HepG2 (cell line): ENCODE data around the gene ARHGEF4. TPM values are rescaled to one million over a fixed set of nuclear protein-coding genes. Genes with fewer than 3 reads are reported as not detected.

Experiments
- ARNT2 ChIP-seq: sonication (generic); formaldehyde crosslinking; IDR thresholded peaks from 2 replicates; pipeline ENCODE4 v1.8.0; 2022; ENCODE audit warnings: mild to moderate bottlenecking, low read depth, missing genetic modification reagents, moderate library complexity
- ASH2L ChIP-seq: fragments of 300-600, 200-600 bp; sonication (generic); IDR thresholded peaks from 2 replicates; pipeline ENCODE4 v1.7.0; 2017; ENCODE audit warnings: low read depth, mild to moderate bottlenecking, moderate library complexity, mixed read lengths, low read length; ENCODE audit not compliant: insufficient read length
- IKZF4 ChIP-seq: sonication (generic); formaldehyde crosslinking; IDR thresholded peaks from 2 replicates; pipeline ENCODE4 v1.5.1; 2020; ENCODE audit warnings: borderline replicate concordance, mild to moderate bottlenecking, low read depth, missing genetic modification reagents; ENCODE audit errors: not compliant biosample characterization
- KDM6A ChIP-seq: IDR thresholded peaks from 2 replicates; pipeline ENCODE4 v1.6.1; 2016; ENCODE audit warnings: low read depth
- NR2F1 ChIP-seq, 2 experiments: fragments of 450-650 bp in 1 of 2; formaldehyde crosslinking in 1 of 2; IDR thresholded peaks; 2 replicates each; pipeline versions ENCODE4 v1.5.0 to v1.6.1; 2016 to 2020; ENCODE audit warnings: mild to moderate bottlenecking in 1 of 2, missing compliant biosample characterization in 1 of 2, missing genetic modification reagents in 1 of 2, moderate library complexity in 1 of 2
- PAF1 ChIP-seq: IDR thresholded peaks from 2 replicates; pipeline ENCODE4 v1.6.1; 2016; ENCODE audit warnings: missing genetic modification reagents, missing compliant biosample characterization
- RBM39 ChIP-seq: fragments of 200-400 bp; formaldehyde crosslinking; IDR thresholded peaks from one replicate; pipeline ENCODE4 v1.6.1; 2018; ENCODE audit warnings: antibody characterized with exemption, mild to moderate bottlenecking, low read depth, low read length; ENCODE audit not compliant: poor library complexity, severe bottlenecking
- SPEN ChIP-seq: sonication (generic); formaldehyde crosslinking; IDR thresholded peaks from 2 replicates; pipeline ENCODE4 v1.5.1; 2020; ENCODE audit warnings: low read depth, mild to moderate bottlenecking, missing genetic modification reagents
- SRY ChIP-seq: sonication (generic); formaldehyde crosslinking; IDR thresholded peaks from 2 replicates; pipeline ENCODE4 v1.8.0; 2022; ENCODE audit warnings: mild to moderate bottlenecking, missing genetic modification reagents
- TOPORS ChIP-seq: sonication (generic); formaldehyde crosslinking; IDR thresholded peaks from 2 replicates; pipeline ENCODE4 v1.8.0; 2023; ENCODE audit warnings: mild to moderate bottlenecking, missing genetic modification reagents
- ZFP82 ChIP-seq: sonication (generic); formaldehyde crosslinking; IDR thresholded peaks from 2 replicates; pipeline ENCODE4 v1.5.1; 2020; ENCODE audit warnings: mild to moderate bottlenecking, missing genetic modification reagents, borderline replicate concordance
- ZNF430 ChIP-seq: sonication (generic); formaldehyde crosslinking; IDR thresholded peaks from 2 replicates; pipeline ENCODE4 v1.9.0; 2021; ENCODE audit warnings: mild to moderate bottlenecking, missing genetic modification reagents
- ZNF552 ChIP-seq: sonication (generic); formaldehyde crosslinking; IDR thresholded peaks from 2 replicates; pipeline ENCODE4 v1.9.0; 2022; ENCODE audit warnings: missing genetic modification reagents, mild to moderate bottlenecking, borderline replicate concordance
- ZNF878 ChIP-seq: sonication (generic); formaldehyde crosslinking; IDR thresholded peaks from 2 replicates; pipeline ENCODE4 v1.8.1; 2023; ENCODE audit warnings: mild to moderate bottlenecking, missing genetic modification reagents, moderate library complexity
- ZSCAN22 ChIP-seq: sonication (generic); formaldehyde crosslinking; IDR thresholded peaks from 2 replicates; pipeline ENCODE4 v1.4.0; 2020; ENCODE audit warnings: mild to moderate bottlenecking, missing genetic modification reagents
- polyA plus RNA-seq, 8 experiments: library from polyadenylated mRNA; depleted of rRNA in 3 of 8; stranded (reverse) in 7 of 8; unstranded in 1 of 8; fragments of >200 nt; fragmentation: Illumina TruSeq in 4 of 8; extraction: Trizol in 4 of 8; gene quantifications; 2 replicates each; pipeline versions ENCODE4 v1.2.1 to v1.2.3, GENCODE V29; 2011 to 2016; ENCODE audit warnings: low read depth in 4 of 8, missing spikeins in 1 of 8, mixed read lengths in 1 of 8; ENCODE audit not compliant: insufficient read depth in 1 of 8
- total RNA-seq, 5 experiments: library from RNA; depleted of rRNA; stranded (reverse); fragments of >200 nt; fragmentation: Illumina TruSeq; extraction: Trizol; gene quantifications; 2 replicates each; pipeline ENCODE4 v1.2.3, GENCODE V29; 2016; ENCODE audit warnings: low read depth in 1 of 5
- TF ChIP-seq, protein P1 (sequence below): sonication (generic); formaldehyde crosslinking; IDR thresholded peaks from 2 replicates; pipeline ENCODE4 v1.4.0; 2020; ENCODE audit warnings: mild to moderate bottlenecking, missing genetic modification reagents, borderline replicate concordance
- TF ChIP-seq, protein P2 (sequence below): sonication (generic); formaldehyde crosslinking; IDR thresholded peaks from 2 replicates; pipeline ENCODE4 v1.4.0; 2020; ENCODE audit warnings: missing genetic modification reagents, mild to moderate bottlenecking, borderline replicate concordance
- TF ChIP-seq, protein P3 (sequence below): sonication (generic); formaldehyde crosslinking; IDR thresholded peaks from 2 replicates; pipeline ENCODE4 v1.8.1; 2022; ENCODE audit warnings: mild to moderate bottlenecking, missing genetic modification reagents
- TF ChIP-seq, protein P4 (sequence below): sonication (generic); formaldehyde crosslinking; IDR thresholded peaks from 2 replicates; pipeline ENCODE4 v1.5.1; 2020; ENCODE audit warnings: missing genetic modification reagents, mild to moderate bottlenecking, borderline replicate concordance

Gene ARHGEF4
- total and polyA plus RNA-seq, 2 of the 13 experiments (the other 11 are each of a cell fraction or from before 2014, with no cell fraction given): 0.11 to 0.13 TPM

DNA sequence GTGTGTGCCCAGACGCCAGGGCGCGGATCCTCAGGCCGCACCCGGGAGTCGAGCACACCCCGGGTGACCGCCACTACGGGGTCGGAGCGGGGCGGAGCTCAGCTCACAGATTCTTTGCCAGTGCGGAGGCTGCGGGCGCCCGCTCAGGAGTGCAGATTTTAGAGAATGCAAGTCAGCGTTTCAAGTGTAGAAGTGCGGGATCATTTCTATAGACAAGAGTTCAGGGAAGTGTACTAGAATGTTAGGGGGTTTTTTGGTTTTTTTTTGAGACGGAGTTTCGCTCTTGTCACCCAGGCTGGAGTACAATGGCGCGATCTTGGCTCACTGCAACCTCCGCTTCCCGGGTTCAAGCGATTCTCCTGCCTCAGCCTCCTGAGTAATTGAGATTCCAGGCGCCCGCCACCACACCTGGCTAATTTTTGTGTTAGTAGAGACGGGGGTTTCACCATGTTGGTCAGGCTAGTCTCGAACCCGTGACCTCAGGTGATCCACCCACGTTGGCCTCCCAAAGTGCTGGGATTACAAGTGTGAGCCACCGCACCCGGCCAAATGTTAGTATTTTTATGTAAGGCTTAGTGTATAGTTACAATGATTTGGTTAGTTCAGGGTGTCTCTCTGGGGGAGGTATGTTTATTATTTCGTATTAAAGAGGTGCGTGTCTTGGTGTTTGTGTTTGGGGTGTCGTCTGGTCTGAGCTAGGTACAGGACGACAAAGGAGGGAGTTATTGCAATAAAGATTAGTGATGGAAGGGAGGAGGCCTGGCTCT, 257.2 kb downstream of the ARHGEF4 start (continued):
- TF ChIP-seq SPEN (no peak), SRY (CRISPR knock-in tag) (no peak), ZNF552 (CRISPR knock-in tag) (no peak), ZFP82 (0 out of 2 replicates have a peak, but pooled peaks have one; percentile 6), TOPORS (CRISPR knock-in tag) (no peak), ARNT2 (CRISPR knock-in tag) (no peak), ZNF430 (no peak), ZNF878 (CRISPR knock-in tag) (0 out of 2 replicates have a peak, but pooled peaks have one; percentile 31), RBM39 (no peak), KDM6A (CRISPR knock-in tag) (no peak), PAF1 (no peak), IKZF4 (CRISPR knock-in tag) (no peak), NR2F1 (CRISPR knock-in tag; IDR thresholded peaks at IDR 0.05) (no peak), ASH2L (peak; percentile 15), ZSCAN22 (CRISPR knock-in tag) (no peak)
- TF ChIP-seq, protein P1, sequence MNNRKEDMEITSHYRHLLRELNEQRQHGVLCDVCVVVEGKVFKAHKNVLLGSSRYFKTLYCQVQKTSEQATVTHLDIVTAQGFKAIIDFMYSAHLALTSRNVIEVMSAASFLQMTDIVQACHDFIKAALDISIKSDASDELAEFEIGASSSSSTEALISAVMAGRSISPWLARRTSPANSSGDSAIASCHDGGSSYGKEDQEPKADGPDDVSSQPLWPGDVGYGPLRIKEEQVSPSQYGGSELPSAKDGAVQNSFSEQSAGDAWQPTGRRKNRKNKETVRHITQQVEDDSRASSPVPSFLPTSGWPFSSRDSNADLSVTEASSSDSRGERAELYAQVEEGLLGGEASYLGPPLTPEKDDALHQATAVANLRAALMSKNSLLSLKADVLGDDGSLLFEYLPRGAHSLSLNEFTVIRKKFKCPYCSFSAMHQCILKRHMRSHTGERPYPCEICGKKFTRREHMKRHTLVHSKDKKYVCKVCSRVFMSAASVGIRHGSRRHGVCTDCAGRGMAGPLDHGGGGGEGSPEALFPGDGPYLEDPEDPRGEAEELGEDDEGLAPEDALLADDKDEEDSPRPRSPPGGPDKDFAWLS (CRISPR knock-in tag): no peak
- TF ChIP-seq, protein P2, sequence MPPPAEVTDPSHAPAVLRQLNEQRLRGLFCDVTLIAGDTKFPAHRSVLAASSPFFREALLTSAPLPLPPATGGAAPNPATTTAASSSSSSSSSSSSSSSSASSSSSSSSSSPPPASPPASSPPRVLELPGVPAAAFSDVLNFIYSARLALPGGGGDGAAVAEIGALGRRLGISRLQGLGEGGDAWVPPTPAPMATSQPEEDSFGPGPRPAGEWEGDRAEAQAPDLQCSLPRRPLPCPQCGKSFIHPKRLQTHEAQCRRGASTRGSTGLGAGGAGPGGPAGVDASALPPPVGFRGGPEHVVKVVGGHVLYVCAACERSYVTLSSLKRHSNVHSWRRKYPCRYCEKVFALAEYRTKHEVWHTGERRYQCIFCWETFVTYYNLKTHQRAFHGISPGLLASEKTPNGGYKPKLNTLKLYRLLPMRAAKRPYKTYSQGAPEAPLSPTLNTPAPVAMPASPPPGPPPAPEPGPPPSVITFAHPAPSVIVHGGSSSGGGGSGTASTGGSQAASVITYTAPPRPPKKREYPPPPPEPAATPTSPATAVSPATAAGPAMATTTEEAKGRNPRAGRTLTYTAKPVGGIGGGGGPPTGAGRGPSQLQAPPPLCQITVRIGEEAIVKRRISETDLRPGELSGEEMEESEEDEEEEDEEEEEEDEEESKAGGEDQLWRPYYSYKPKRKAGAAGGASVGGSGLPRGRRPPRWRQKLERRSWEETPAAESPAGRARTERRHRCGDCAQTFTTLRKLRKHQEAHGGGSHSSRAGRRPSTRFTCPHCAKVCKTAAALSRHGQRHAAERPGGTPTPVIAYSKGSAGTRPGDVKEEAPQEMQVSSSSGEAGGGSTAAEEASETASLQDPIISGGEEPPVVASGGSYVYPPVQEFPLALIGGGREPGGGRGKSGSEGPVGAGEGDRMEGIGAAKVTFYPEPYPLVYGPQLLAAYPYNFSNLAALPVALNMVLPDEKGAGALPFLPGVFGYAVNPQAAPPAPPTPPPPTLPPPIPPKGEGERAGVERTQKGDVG (CRISPR knock-in tag): no peak
- TF ChIP-seq, protein P3, sequence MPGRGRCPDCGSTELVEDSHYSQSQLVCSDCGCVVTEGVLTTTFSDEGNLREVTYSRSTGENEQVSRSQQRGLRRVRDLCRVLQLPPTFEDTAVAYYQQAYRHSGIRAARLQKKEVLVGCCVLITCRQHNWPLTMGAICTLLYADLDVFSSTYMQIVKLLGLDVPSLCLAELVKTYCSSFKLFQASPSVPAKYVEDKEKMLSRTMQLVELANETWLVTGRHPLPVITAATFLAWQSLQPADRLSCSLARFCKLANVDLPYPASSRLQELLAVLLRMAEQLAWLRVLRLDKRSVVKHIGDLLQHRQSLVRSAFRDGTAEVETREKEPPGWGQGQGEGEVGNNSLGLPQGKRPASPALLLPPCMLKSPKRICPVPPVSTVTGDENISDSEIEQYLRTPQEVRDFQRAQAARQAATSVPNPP: no peak
- TF ChIP-seq, protein P4, sequence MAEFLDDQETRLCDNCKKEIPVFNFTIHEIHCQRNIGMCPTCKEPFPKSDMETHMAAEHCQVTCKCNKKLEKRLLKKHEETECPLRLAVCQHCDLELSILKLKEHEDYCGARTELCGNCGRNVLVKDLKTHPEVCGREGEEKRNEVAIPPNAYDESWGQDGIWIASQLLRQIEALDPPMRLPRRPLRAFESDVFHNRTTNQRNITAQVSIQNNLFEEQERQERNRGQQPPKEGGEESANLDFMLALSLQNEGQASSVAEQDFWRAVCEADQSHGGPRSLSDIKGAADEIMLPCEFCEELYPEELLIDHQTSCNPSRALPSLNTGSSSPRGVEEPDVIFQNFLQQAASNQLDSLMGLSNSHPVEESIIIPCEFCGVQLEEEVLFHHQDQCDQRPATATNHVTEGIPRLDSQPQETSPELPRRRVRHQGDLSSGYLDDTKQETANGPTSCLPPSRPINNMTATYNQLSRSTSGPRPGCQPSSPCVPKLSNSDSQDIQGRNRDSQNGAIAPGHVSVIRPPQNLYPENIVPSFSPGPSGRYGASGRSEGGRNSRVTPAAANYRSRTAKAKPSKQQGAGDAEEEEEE (CRISPR knock-in tag): no peak; the same call in 1 of the 2 replicates
